ENCODE measurements around the gene PAPPA.

DNA sequence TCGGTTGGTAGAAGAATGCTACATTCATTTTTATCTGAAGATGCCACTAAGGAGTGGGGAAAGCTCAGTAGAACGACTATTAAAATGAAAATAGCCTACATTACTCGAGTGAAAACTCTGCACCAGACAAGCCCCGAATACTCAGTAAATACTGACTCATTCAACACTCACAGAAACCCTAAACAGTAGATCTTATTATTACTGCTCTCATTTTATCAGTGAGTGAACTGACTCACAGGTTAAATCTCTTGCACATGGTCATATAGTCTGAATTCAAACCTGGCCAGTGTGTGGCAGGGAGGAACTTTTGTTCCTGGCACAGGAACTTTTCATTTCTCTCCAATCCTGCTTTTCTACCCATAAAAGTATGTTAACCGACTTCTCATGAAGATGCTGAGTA, 9.6 kb upstream of the PAPPA start:
- TF ChIP-seq, protein P1, sequence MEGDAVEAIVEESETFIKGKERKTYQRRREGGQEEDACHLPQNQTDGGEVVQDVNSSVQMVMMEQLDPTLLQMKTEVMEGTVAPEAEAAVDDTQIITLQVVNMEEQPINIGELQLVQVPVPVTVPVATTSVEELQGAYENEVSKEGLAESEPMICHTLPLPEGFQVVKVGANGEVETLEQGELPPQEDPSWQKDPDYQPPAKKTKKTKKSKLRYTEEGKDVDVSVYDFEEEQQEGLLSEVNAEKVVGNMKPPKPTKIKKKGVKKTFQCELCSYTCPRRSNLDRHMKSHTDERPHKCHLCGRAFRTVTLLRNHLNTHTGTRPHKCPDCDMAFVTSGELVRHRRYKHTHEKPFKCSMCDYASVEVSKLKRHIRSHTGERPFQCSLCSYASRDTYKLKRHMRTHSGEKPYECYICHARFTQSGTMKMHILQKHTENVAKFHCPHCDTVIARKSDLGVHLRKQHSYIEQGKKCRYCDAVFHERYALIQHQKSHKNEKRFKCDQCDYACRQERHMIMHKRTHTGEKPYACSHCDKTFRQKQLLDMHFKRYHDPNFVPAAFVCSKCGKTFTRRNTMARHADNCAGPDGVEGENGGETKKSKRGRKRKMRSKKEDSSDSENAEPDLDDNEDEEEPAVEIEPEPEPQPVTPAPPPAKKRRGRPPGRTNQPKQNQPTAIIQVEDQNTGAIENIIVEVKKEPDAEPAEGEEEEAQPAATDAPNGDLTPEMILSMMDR (conservative IDR thresholded peaks at IDR 0.05; ENCODE audit: low read length), result no peak
- TF ChIP-seq EZH2phosphoT487 (IDR thresholded peaks at IDR 0.05; ENCODE audit: borderline replicate concordance, low read depth, low read length), result no peak
